Endothelial cell of umbilical vein (primary cell): ENCODE results near the gene CD200R1. TPM values are rescaled to one million over a fixed set of nuclear protein-coding genes. Genes with fewer than 3 reads are reported as not detected.

ENCODE experiments used
- polyA plus RNA-seq, 4 experiments: library from polyadenylated mRNA; depleted of rRNA in 3 of 4; stranded (reverse) in 3 of 4; unstranded in 1 of 4; fragments of >200 nt; gene quantifications; 2 replicates each; pipeline versions ENCODE4 v1.2.1 to v1.2.3, GENCODE V29; 2011 to 2012; ENCODE audit warnings: missing spikeins in 1 of 4
- total RNA-seq: library from RNA; stranded (reverse); gene quantifications from 2 replicates; pipeline ENCODE4 v1.2.3, GENCODE V29; 2021

CD200R1 gene
- total and polyA plus RNA-seq, 2 donors (not counting 3 experiments of a cell fraction or from before 2014, with no cell fraction given), result not detected

Other genes with a start within 250 kb of the CD200R1 start
- not detected in 2 replicates for gene CD200R1L, start 128.2 kb downstream of the CD200R1 start, total RNA-seq
- not detected in 2 replicates for gene CD200R1L, start 128.2 kb downstream of the CD200R1 start, polyA plus RNA-seq
- gene GTPBP8, start 15.9 kb upstream of the CD200R1 start, total RNA-seq, result 13.7 and 15.4 TPM in 2 replicates
- 20.2 and 23.6 TPM in 2 replicates for gene GTPBP8, start 15.9 kb upstream of the CD200R1 start, polyA plus RNA-seq
- gene BOC, start 236.5 kb upstream of the CD200R1 start, total RNA-seq, result not detected in 2 replicates
- gene BOC, start 236.5 kb upstream of the CD200R1 start, polyA plus RNA-seq, result 0.07 and 0.10 TPM in 2 replicates